ENCODE results near the gene PLK5.

- TF ChIP-seq CTCF (IDR thresholded peaks at IDR 0.05) (no peak), ZNF232 (CRISPR knock-in tag; IDR thresholded peaks at IDR 0.05) (no peak), SP1 (CRISPR knock-in tag; conservative IDR thresholded peaks at IDR 0.05) (no peak), NFYB (CRISPR knock-in tag; conservative IDR thresholded peaks at IDR 0.05; ENCODE audit: low read depth) (no peak)
- TF ChIP-seq, protein P1, sequence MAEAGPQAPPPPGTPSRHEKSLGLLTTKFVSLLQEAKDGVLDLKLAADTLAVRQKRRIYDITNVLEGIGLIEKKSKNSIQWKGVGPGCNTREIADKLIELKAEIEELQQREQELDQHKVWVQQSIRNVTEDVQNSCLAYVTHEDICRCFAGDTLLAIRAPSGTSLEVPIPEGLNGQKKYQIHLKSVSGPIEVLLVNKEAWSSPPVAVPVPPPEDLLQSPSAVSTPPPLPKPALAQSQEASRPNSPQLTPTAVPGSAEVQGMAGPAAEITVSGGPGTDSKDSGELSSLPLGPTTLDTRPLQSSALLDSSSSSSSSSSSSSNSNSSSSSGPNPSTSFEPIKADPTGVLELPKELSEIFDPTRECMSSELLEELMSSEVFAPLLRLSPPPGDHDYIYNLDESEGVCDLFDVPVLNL (CRISPR knock-in tag; IDR thresholded peaks at IDR 0.05; ENCODE audit: borderline replicate concordance, low read depth): no peak
Observed at GRCh38 chr19:1540365-1540925, 16.6 kb downstream of the PLK5 start.
